GM08714 (cell line): ENCODE results near the gene SLC13A3.
"Not testable (repeated sequence)": the region's sequence is repeated elsewhere in the genome, so short reads cannot be mapped to it uniquely, and the experiment has no call there.

Experiments
- H3K4me3 ChIP-seq: fragments of 200-500 bp; sonication (Bioruptor generic); 2 replicates; pipeline ENCODE4 v1.5.1; 2014; ENCODE audit warnings: mild to moderate bottlenecking, low read length, inconsistent platforms
- ZNF274 ChIP-seq: IDR thresholded peaks from 2 replicates; pipeline ENCODE4 v1.6.1; 2012; ENCODE audit warnings: mild to moderate bottlenecking, low read depth, low read length

Gene SLC13A3

DNA sequence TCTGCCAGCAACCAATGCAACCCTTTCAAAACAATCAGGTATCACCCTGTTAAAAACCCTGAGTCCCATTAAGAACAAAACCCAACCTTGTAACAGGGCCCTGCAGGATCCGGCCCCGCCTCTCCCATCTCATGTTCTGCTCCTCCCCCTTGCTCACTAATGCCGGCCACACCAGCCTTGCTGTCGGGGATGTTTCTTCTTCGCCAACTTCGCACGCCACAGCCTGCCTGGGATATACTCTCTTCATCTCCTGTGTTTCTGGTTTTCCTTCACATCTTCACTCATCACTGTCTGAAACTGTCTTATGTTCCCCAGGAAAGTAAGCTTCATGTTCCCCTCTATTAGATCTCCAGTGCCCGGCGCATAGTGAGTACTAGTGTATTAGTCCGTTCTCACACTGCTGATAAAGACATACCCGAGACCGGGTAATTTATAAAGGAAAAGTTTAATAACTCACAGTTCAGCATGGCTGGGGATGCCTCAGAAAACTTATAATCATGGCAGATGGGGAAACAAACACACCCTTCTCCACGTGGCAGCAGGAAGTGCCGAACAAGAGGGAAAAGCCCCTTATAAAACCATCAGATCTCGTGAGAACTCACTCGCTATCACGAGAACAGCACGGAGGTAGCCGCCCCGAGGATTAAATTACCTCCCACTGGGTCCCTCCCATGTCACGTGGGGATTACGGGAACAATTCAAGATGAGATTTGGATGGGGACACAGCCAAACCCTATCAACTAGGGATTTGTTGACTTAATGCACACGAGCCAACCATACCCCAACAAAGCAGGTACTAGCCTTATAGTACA, 32.9 kb upstream of the SLC13A3 start:
- no peak for TF ChIP-seq ZNF274
- H3K4me3 ChIP-seq = no peak overlapping the region

DNA sequence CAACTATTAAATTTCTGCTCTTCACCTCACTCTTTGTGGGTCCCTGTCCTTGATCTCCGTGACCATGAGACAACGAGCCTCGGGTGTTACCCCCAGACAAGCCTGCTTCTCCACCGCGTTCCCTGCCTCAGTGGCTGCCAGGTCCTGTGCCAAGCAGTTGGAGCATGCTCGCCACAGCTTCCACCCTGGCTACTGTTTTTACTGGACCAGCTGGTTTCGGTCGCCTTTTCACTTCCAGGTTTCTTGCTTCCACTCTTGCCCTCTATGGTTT, 32.3 kb upstream of the SLC13A3 start:
- TF ChIP-seq ZNF274 = no peak
- no peak overlapping the region for H3K4me3 ChIP-seq

DNA sequence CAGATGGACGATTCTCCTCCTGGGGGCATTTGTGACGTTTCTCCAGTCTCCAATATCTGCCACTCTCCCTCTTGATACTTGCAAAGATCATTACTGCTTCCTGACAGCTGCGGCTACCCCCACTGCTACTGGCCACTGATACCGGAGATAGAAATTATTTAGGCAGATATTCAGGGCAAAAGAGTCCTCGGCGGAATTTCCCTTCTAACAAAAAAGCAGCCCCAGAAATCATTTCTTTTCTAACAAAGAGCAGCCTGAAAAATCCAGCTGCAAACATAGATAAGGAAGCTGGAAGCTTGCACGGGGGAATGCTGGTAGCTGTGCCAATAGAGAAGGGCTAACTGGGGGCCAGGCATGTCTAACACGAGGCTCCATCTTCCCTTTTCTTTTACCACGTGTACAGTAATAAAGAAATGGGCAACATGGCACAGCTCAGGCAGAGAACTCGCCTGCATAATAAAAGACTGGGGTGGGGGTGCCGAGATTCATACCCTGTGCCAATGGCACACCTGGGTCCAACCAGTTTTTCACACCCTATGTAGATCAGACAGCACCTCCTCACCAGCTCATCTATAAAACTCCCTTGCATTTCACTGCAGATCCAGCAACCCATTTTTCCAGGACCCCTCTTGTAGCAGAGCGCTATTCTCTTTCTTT, 31.9 kb upstream of the SLC13A3 start:
- no peak for TF ChIP-seq ZNF274
- H3K4me3 ChIP-seq = no peak overlapping the region

DNA sequence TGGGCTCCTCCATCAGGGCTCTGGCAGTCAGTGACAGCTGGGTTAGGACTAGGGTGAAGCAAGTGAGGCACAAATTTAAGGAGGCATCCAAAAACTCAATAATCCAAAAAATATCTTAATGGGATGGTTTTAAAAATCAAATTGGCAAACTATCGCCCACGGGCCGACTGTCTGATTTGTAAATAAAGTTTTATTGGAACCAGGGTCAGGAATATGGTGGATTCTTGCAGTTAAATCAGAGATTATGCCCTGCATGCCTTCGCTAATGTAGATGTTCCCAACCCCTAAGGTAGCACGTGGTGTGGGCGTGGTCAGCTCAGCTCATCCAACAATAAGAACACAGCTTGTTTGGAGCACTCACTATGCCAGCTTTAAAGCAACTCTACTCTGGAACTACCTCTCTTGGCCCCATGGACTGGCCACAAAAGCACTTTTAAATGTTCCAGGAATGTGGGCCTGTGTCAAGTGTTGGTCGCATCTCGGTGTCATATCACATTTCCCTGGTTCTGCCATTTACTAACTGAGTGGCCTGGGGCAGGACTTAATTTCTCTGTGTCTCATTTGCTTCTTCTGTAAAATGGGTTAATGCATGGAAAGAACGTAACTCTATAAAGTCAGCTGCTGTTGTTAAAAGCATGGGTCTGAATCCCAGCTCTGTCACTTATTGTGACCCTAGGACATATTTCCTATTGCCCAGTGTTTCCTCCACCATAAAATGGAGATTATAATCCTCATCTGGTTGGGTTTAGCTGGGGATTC, 31.0 kb upstream of the SLC13A3 start:
- TF ChIP-seq ZNF274 = no peak
- H3K4me3 ChIP-seq = no peak overlapping the region

DNA sequence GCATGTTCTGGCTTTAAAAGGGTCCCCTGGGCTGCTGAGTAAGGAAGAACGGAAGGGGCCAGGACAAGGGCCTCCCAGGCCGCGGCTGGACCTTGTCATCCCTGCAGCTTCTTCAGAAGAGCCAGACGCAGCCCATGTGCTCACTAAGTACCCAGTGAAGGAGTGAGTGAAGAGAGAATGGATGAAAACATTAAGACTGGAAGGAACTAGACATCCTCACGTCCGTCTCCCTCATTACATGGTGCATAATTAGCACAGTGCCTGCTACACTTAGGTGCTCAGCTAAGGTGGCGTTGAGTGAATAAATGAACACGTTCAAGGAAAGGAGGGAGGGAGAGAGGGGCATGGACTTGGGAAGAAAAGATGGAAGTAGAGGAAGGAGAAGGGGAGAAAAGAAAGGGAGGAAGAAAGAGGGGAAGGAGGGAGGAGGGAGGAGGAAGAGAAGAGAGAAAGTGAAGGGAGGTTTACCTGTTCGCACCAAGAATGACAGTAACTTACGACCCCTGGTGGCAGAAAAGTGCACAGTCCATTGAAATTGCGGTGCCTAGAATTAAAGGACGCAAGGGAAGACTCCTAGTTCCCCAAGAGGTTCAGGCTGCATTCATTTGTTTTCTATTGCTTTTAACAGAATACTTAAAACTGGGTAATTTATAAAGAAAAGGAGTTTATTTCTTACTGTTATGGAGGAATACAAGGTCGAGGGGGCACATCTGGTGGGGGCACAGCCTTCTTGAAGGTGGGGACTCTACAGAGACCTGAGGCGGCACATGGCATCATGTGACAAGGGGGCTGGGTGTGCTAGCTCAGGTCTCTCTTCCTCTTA, 30.0 kb upstream of the SLC13A3 start:
- H3K4me3 ChIP-seq = no peak overlapping the region
- no peak for TF ChIP-seq ZNF274

DNA sequence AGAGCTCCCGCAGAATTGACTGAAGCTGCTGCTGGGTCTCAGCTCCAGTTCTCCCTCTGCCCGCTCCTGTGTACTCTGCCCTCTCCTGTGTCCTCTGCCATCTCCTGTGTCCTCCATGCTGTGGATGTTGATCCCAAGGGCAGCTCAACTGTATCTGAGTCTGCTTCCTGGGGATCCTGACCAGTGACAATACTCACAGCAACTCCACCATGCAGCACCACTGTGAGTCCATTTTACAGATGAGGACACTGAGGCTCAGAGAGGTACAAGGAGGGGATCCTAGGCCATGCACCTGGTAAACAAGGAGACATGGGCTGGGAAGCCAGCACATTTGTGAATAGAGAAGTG, 29.4 kb upstream of the SLC13A3 start:
- H3K4me3 ChIP-seq = no peak overlapping the region
- no peak for TF ChIP-seq ZNF274

DNA sequence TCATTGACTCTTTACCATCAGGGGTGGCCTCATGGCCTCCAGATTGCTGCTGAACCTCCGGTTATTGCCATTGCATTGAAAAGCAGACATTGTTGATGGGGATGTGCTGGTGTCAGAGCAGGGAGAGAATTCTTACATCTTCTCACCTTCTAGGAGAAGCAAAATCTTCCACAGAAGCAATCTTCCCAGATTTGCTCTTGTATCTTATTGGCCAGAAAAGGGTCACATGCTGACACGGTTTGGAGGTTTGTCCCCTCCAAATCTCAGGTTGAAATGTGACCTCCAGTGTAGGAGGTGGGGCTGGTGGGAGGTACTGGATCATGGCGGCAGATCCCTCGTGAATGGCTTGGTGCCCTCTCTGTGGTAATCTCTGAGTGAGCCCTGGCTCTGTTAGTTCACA, 27.3 kb upstream of the SLC13A3 start:
- TF ChIP-seq ZNF274 = no peak
- no peak overlapping the region for H3K4me3 ChIP-seq

DNA sequence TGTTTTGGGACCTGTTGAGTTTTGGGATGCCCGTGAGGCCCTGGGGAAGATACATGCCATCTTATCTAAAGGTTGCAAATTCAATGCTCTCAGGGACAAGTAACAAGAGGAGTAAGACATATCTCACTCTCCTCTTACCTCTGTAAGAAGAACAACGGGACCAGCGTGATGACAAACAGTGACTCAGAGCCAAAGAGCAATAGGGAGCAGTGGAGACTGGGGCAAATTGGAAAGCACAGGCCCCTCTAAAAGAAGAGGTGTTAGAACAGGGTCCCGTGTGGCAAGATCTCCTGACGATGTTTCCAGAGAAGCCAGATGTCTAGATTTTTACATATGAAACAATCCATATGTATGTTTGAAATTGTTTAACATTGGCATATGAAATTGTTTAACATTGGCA, 26.3 kb upstream of the SLC13A3 start:
- H3K4me3 ChIP-seq = no peak overlapping the region
- TF ChIP-seq ZNF274 = no peak

DNA sequence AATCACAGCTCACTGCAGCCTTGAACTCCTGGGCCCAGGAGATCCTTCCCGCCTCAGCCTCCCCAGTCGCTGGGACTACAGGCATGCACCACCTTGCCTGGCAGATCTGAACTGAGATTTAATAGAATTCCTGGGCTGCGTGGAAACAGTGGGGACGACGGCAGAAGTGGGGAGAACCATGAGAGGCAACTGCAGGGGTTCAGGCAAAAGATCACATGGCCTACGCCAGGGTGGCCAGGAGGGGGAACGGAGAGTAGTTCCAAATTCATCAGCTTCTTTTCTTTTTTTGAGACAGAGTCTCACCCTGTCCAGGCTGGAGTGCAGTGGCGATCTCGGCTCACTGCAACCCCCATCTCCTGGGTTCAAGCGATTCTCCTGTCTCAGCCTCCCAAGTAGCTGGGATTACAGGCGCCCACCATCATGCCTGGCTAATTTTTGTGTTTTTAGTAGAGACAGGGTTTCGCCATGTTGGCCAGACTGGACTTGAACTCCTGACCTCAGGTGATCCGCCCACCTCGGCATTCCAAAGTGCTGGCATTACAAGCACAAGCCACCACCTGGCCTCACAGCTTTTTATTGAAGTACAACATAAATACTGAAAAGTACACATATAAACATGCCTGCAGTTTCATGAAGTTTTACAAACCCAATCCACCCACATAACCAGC, 25.5 kb upstream of the SLC13A3 start:
- H3K4me3 ChIP-seq = not testable (repeated sequence)

DNA sequence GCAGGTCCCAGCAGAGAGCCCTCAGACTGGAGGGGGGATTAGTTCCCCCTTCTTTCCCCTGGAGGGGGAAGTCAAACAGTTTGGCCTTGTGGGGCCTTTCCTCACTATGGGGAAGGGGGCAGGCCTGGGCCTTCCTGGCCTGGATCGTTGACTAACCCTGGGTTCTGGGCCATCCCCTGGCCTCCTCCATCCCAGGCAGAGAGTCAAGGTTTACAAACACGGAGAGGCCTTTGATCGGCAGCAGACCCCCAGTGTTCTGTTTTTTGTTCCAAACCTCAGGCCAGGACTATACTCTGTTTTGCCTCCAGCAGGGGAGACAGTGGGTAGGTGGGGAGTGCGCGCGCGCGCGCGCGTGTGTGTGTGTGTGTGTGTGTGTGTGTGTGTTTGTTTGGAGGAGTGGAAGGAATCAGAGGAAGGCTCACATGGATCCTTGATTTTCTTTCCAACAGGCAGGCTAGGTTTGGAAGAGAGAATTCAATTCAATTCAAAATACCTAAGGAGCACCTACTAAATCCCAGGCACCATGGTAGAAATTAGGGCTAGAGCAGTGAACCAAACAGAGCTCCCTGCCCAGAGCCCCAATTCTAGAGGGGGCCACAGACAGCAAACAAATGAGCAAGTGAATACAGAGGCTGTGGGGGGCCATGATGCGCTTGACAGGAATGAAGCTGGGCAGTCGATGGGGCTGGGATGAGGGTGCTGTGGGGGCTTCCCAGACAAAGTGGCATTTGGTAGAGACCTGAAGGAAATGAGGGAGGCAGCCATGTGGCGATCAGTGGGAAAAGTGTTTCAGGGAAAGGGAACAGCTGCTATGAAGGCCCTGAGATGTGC, 23.2 kb upstream of the SLC13A3 start:
- TF ChIP-seq ZNF274 = no peak
- H3K4me3 ChIP-seq = no peak overlapping the region

DNA sequence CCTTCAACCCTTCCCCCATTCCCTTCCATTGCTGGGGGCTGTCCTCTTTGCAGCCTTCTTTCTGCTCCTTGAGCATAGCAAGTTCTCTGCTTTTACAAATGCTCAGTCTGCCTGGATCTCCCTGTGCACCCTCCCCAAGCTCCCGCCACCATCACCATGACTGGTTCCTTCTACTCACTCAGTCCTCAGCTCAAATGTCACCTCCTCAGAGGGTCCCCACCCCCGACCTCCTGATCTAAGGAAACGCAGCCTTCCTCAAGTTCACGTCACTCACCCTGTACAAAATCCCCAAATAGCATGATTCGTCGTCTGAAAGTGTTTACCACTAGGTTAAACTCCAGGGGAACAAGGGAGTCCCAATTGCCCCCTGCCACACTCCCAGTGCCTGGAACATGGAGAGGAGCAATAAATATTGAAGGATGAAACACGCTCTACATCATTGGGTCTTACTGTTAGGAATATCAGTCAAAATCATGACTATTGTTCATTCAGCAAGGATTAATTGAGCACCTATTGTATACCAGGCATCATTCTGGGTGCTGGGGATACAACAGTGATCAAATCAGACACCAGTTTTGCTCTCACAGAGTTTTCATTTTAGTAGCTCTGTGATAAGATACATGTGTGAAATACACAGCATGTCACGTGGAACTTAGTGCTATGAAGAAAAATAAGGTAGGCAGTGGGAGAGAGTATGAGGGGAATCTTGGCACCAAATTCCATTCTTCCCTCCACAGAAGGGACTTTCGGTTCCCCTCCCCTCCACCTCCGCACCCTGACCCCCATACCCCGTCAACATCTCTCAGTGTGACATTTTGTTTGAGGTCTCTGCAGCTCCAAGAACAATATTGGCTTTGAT, 22.4 kb upstream of the SLC13A3 start:
- H3K4me3 ChIP-seq = no peak overlapping the region
- TF ChIP-seq ZNF274 = no peak

DNA sequence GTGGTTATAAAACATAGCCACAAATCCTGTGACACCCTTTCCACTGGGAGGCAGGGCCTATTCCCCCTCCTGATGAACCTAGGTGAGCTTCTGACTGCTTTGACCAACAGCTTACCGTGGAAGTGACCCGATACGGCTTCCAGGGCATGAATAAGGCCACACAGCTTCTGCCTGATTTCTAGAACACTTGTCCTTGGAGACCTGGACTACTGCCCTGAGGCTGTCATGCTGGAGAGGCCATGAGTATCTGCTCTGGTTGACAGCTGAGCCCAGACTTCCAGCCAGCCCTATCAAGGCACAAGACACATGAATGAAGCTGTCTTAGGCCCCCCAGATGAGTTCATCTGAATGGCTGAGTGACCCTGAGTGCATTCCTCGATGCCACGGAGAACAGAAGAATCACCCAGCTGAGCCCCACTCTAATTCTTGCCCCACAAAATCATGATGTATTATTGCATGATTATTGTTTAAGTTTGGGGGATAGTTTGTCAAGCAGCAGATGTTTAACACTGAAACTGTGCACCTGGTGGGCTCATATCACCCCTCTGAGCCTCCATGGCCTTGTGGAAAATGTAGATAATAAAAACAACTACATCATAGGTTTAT, 21.4 kb upstream of the SLC13A3 start:
- no peak for TF ChIP-seq ZNF274
- H3K4me3 ChIP-seq = no peak overlapping the region
